GM03348 (cell line): ENCODE measurements around the gene RPS15.

Experiments used
- DNase-seq: peaks from one replicate; pipeline ENCODE4 v3.0.0; 2012; ENCODE audit warnings: low spot score

The RPS15 gene

DNA sequence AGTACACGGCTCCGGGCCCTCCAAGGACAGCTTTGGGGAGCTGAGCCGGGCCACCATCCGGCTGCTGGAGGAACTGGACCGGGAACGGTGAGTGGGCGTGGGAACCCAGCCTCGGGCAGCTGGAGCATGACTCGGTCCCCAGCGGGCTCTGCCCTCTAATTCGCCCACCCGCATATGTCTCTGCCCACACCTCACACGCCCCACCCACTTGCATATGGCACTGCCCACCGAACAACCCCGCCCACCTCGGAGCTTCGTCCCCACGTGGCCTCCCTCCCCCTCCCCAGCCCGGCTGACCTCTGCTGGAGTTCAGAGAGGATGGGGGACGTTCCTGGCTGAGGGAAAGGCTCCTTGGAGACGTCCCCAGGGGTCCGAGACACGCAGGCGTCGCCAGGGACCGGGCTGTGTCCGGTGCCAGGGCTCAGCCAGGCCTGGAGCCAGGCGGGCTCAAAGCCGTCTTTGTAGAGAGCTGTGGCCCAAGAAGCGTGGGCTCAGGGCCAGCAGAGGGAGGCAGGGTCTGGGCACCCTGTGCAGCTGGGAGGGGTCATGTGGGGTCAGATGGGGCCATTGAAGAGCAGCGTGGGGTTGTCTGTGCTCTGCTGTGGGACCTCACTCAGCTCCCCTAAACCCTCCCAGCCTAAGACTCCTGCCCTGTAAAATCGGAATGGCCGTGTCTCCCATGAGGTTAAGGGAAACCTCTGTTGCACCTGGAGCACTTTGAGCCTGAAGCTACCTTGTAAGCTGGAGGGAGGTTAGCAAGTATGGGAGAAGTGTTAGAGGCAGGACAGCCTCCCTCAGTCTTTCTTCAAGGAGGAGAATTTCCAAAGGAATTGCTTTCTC lies 15.5 kb downstream of the RPS15 start:
- DNase-seq = peak; percentile 31

- no peak for DNase-seq
Measured at GRCh38 chr19:1455002-1455335, 16.8 kb downstream of the RPS15 start.

DNA sequence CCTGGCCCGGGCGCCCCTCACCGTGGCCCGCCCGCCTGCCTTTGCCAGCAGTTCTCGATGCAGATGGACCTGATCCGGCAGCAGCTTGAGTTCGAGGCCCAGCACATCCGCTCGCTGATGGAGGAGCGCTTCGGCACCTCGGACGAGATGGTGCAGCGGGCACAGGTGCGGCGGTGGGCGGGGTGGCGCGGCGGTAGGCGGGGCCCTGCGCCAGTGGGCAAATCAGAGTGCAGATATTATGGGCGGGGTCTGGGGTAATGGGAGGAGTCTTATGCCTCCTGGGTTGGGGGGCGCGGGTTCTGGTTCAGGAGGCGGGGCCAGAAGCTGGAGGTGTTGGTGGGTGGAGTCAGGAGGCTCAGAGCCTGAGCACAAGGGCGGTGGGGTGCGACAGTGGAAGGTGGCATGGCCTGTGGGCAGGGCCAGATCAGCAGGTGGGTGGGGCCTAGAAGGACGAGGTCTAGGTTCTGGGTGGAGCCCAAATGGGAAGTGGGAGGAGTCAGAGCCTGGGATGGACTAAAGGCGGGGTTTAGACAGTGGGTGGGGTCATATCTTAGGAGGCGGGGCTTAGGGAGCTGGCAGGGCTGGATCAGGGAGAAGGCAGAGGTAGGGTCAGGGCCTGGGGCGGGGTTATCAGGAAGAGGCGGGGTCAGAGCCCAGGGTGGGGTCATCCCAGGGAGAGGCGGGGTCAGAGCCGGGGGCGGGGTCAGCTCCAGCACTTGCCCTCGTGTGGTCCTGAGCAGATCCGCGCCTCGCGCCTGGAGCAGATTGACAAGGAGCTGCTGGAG lies 17.3 kb downstream of the RPS15 start:
- DNase-seq = peak; percentile 79

DNA sequence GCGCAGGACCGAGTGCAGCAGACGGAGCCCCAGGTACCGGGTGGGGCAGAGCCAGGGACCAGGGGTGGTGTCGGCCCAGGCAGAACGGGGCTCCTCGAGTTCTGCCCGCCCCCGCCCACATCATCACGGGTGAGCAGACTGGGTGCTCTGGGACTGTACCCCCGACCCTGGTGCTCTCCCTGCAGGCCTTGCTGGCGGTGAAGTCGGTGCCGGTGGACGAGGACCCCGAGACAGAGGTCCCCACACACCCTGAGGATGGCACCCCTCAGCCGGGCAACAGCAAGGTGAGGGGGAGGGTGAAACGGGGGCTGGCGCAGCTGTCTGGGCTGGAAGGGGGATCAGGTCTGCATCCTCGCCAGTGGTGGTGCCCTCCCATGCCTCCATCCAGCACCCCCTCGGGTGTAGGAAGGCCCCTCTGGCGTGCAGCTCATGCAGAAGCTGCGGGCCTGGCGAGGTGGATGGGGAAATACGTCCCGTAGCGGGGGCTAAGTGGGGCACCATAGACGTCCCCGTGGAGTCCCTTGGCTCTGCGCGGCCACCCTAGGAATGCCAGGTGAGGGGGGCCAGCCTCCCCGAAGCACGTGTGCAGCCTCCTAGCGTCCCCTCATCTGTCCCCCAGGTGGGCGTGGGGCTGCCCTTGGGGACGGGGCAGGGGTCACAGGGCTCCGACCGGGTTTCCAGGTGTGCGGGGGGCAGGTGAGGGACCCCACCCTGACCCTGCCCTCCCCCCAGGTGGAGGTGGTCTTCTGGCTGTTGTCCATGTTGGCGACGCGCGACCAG lies 18.1 kb downstream of the RPS15 start:
- no peak for DNase-seq

DNA sequence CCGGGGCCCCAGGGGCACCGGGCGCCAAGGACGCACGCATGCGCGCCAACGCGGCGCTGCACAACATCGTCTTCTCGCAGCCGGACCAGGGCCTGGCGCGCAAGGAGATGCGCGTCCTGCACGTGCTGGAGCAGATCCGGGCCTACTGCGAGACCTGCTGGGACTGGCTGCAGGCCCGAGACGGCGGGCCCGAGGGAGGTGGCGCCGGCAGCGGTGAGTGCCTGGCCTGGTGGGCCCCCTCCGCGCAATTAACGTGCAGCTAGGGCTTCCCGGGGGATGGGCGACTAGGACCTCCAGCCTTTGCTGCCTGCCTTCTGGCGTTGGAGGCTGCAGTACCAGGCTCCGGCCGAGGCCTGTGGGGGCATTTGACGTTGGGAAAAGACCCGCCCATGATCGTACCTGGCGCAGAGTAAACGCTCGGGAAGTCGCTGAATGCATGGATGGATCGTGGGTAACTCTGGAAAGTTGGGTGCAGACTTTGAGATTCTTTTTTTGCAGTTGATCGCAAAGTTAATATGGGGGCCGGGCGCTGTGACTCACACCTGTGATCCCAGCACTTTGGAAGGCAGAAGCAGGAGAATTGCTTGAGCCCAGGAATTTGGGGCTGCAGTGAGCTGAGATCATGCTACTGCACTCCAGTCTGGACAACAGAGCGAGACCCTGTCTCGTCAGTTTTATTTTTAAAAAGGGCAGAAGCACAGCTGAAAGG lies 19.0 kb downstream of the RPS15 start:
- no peak for DNase-seq

- DNase-seq = no peak
Measured at GRCh38 chr19:1457892-1458291, 19.7 kb downstream of the RPS15 start.

DNA sequence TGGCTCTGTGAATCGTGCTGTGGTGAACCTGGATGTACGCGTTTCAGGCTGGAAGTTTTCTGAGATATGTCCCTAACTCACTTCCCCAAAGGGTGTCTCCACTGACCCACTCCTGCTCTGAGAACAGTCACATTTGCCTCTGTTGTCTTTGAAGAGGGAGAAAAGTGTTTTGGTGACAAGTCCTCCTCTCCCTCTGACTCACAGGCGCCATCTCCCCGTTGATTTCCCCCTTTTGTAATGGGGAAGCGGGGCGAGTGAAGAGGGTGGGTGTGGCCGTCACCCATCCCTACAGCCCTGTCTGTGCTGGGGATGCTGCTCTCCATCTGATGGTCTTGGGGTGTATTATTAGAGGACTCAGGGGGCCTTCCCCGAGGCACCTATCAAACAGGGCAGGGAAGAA lies 21.3 kb downstream of the RPS15 start:
- DNase-seq = no peak

- DNase-seq = no peak
Measured at GRCh38 chr19:1460033-1460995, 22.1 kb downstream of the RPS15 start.

DNA sequence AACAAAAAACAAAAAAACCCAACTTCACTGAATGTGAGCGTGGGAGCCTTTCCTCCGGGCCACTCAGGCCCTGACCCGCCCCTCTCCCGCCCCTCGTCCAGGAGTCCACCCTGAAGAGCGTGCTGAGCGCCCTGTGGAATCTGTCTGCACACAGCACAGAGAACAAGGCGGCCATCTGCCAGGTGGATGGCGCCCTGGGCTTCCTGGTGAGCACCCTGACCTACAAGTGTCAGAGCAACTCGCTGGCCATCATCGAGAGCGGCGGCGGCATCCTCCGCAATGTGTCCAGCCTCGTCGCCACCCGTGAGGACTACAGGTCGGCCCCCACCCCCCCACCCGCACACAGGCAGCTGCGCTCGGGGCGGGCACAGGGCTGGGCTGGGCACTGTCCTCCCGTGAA lies 23.7 kb downstream of the RPS15 start:
- no peak for DNase-seq

- peak; percentile 56 for DNase-seq
Measured at GRCh38 chr19:1465191-1466016, 27.2 kb downstream of the RPS15 start.

- DNase-seq = no peak
Measured at GRCh38 chr19:1466018-1466460, 27.8 kb downstream of the RPS15 start.

DNA sequence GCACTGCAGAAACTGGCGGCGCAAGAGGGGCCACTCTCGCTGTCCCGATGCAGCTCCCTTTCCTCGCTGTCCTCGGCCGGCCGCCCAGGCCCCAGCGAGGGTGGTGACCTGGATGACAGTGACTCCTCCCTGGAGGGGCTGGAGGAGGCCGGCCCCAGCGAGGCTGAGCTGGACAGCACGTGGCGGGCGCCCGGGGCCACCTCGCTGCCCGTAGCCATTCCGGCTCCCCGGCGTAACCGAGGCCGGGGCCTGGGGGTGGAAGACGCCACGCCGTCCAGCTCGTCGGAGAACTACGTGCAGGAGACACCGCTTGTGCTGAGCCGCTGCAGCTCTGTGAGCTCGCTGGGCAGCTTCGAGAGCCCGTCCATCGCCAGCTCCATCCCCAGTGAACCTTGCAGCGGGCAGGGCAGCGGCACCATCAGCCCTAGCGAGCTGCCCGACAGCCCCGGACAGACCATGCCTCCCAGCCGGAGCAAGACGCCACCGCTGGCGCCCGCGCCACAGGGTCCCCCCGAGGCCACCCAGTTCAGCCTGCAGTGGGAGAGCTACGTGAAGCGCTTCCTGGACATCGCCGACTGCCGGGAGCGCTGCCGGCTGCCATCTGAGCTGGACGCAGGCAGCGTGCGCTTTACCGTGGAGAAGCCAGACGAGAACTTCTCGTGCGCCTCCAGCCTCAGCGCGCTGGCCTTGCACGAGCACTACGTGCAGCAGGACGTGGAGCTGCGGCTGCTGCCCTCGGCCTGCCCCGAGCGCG lies 28.4 kb downstream of the RPS15 start:
- DNase-seq = no peak

DNA sequence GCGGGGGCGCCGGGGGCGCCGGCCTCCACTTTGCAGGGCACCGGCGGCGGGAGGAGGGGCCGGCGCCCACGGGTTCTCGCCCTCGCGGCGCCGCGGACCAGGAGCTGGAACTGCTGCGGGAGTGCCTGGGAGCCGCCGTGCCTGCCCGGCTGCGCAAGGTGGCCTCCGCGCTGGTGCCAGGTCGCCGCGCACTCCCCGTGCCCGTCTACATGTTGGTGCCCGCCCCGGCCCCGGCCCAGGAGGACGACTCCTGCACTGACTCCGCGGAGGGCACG lies 29.0 kb downstream of the RPS15 start:
- DNase-seq = no peak

DNA sequence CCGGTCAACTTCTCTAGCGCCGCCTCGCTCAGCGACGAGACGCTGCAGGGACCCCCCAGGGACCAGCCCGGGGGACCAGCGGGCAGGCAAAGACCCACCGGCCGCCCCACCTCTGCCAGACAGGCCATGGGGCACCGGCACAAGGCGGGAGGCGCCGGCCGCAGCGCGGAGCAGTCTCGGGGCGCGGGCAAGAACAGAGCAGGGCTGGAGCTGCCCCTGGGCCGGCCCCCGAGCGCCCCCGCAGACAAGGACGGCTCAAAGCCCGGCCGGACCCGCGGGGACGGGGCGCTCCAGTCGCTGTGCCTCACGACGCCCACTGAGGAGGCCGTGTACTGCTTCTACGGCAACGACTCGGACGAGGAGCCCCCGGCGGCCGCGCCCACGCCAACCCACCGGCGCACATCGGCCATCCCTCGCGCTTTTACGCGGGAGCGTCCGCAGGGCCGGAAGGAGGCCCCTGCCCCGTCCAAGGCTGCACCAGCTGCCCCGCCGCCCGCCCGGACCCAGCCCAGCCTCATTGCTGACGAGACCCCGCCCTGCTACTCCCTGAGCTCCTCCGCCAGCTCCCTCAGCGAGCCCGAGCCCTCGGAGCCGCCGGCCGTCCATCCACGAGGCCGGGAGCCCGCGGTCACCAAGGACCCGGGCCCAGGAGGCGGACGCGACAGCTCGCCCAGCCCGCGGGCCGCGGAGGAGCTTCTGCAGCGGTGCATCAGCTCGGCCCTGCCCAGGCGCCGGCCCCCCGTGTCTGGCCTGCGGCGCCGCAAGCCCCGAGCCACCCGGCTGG lies 29.5 kb downstream of the RPS15 start:
- no peak for DNase-seq

- no peak for DNase-seq
Measured at GRCh38 chr19:1468274-1468820, 30.2 kb downstream of the RPS15 start.

DNA sequence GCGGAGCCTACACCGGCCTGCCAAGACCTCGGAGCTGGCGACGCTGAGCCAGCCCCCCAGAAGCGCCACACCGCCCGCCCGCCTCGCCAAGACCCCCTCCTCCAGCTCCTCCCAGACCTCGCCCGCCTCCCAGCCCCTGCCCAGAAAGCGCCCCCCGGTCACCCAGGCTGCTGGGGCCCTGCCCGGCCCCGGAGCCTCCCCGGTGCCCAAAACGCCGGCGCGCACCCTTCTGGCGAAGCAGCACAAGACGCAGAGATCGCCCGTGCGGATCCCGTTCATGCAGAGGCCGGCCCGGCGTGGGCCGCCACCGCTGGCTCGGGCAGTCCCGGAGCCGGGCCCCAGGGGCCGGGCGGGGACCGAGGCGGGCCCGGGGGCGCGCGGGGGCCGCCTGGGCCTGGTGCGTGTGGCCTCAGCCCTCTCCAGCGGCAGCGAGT lies 30.6 kb downstream of the RPS15 start:
- DNase-seq = peak; percentile 68

- DNase-seq = peak; percentile 56
Measured at GRCh38 chr19:1469255-1470054, 31.3 kb downstream of the RPS15 start.

DNA sequence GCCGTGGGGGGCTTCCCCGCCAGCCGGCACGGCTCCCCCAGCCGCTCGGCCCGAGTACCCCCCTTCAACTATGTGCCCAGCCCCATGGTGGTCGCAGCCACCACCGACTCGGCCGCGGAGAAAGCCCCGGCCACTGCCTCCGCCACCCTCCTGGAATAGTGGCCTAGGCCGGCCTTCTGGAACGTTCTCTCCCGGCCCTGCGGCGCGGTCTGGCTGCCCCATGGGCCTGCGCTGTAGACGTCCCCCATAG lies 31.8 kb downstream of the RPS15 start:
- DNase-seq = peak; percentile 36
